Body of pancreas (tissue), 4 donors: ENCODE measurements around the gene FRMPD4. TPM values are rescaled to one million over a fixed set of nuclear protein-coding genes. Genes with fewer than 3 reads are reported as not detected.

Experiments
- ATAC-seq: fragments of 150-250 bp; one replicate; pipeline ENCODE4 v1.9.1; 2016
- DNase-seq, 4 donors: peaks; one replicate each; pipeline ENCODE4 v3.0.0-alpha.2; 2019
- H3K27ac ChIP-seq, 4 donors: fragments of 200-600 bp; sonication (generic); 1 replicate in 3 of 4; 2 replicates in 1 of 4; pipeline versions ENCODE4 v1.5.1 to v1.6.1; 2016 to 2019; ENCODE audit warnings: mild to moderate bottlenecking in 1 of 4, mixed read lengths in 1 of 4, moderate library complexity in 1 of 4
- H3K27me3 ChIP-seq, 2 donors: fragments of 200-600 bp; sonication (generic); one replicate each; pipeline ENCODE4 v1.6.0; 2016; ENCODE audit warnings: mild to moderate bottlenecking in 1 of 2
- H3K36me3 ChIP-seq, 2 donors: fragments of 200-600 bp; sonication (generic); replicated peaks in 1 of 2; 2 replicates each; pipeline ENCODE4 v1.5.1; 2016; ENCODE audit warnings: low read depth in 2 of 2; ENCODE audit not compliant: insufficient read depth in 1 of 2
- H3K4me1 ChIP-seq: fragments of 200-600 bp; sonication (generic); one replicate; pipeline ENCODE4 v1.6.0; 2016
- H3K4me3 ChIP-seq, 2 donors: fragments of 200-600 bp; sonication (generic); 1 replicate in 1 of 2; 2 replicates in 1 of 2; pipeline ENCODE4 v1.5.1; 2016 to 2019
- H3K9me3 ChIP-seq, 3 donors: fragments of 200-600 bp; sonication (generic); 1 replicate in 2 of 3; 2 replicates in 1 of 3; pipeline ENCODE4 v1.5.1; 2016
- CTCF ChIP-seq, 7 experiments: fragments of 450-650 bp in 4 of 7; fragments of 200-600 bp in 3 of 7; sonication (generic) in 3 of 7; IDR thresholded peaks; one replicate each; pipeline ENCODE4 v1.5.1; 2016 to 2019; ENCODE audit warnings: antibody characterized with exemption in 7 of 7
- POLR2A ChIP-seq, 3 donors: fragments of 450-650 bp; IDR thresholded peaks; one replicate each; pipeline ENCODE4 v1.6.1; 2016; ENCODE audit warnings: antibody characterized with exemption in 3 of 3, mild to moderate bottlenecking in 2 of 3
- WGBS, 2 donors: methylation state at CpG; one replicate each; pipeline ENCODE4 v1.1.5; 2017; 5-methylcytosine and 5-hydroxymethylcytosine counted together
- intact Hi-C: fragments of 100-400 bp; cut with DNase I; formaldehyde crosslinking; loops from one replicate; pipeline ENCODE4 v1.15.1; 2023
- total RNA-seq, 2 donors: library from RNA; depleted of rRNA; stranded (reverse); fragments of >200 nt; gene quantifications; one replicate each; pipeline ENCODE4 v1.1.0, GENCODE V29; 2016

The FRMPD4 gene
- total RNA-seq, 2 donors from 2014 or later = 0.26 TPM; not detected in 1

- no peaks in the 10 kb centered on the region for H3K9me3 ChIP-seq
- H3K4me3 ChIP-seq = no peak overlapping the region
- no peak overlapping the region for H3K27ac ChIP-seq
- ATAC-seq = no peak
- no peaks in the 10 kb centered on the region for H3K4me1 ChIP-seq
- TF ChIP-seq CTCF (IDR thresholded peaks at IDR 0.05) = no peak
- no peak for TF ChIP-seq POLR2A (IDR thresholded peaks at IDR 0.05)
- WGBS, 2 donors = 36 to 63% methylated on average over 1 of the region's 1 CpG
- H3K36me3 ChIP-seq = no peaks in the 10 kb centered on the region
- intact Hi-C loops = no loop called here
- no peaks in the 10 kb centered on the region for H3K27me3 ChIP-seq
- DNase-seq = no peak
Observed at GRCh38 chrX:12263211-12263610, 124.9 kb downstream of the FRMPD4 start.

- H3K4me3 ChIP-seq = no peak overlapping the region
- H3K4me1 ChIP-seq = no peaks in the 10 kb centered on the region
- intact Hi-C loops = no loop called here
- H3K27ac ChIP-seq = no peak overlapping the region
- ATAC-seq = no peak
- H3K27me3 ChIP-seq = no peaks in the 10 kb centered on the region
- 25 to 41% methylated on average over 2 of the region's 2 CpGs for WGBS, 2 donors
- TF ChIP-seq POLR2A (IDR thresholded peaks at IDR 0.05) (no peak), CTCF (IDR thresholded peaks at IDR 0.05) (no peak)
- DNase-seq = no peak
- no peaks in the 10 kb centered on the region for H3K36me3 ChIP-seq
- H3K9me3 ChIP-seq = no peaks in the 10 kb centered on the region
Observed at GRCh38 chrX:12269484-12269883, 131.2 kb downstream of the FRMPD4 start.

- DNase-seq (no peak), ATAC-seq (no peak)
- intact Hi-C loops = no loop called here
- Histone ChIP-seq H3K4me1 (no peaks in the 10 kb centered on the region), H3K36me3 (no peaks in the 10 kb centered on the region), H3K27ac (no peak overlapping the region), H3K4me3 (no peak overlapping the region), H3K9me3 (no peaks in the 10 kb centered on the region), H3K27me3 (no peaks in the 10 kb centered on the region)
- TF ChIP-seq CTCF (IDR thresholded peaks at IDR 0.05) = no peak
- no peak for TF ChIP-seq POLR2A (IDR thresholded peaks at IDR 0.05)
- WGBS, 2 donors = 56 to 82% methylated on average over 1 of the region's 1 CpG
Observed at GRCh38 chrX:12278151-12278550, 139.9 kb downstream of the FRMPD4 start.

GRCh38 chrX:12282991-12283390 lies 144.7 kb downstream of the FRMPD4 start:
- no peak for DNase-seq
- H3K4me3 ChIP-seq = no peak overlapping the region
- H3K27ac ChIP-seq = no peak overlapping the region
- intact Hi-C loops = no loop called here
- no peaks in the 10 kb centered on the region for H3K4me1 ChIP-seq
- H3K27me3 ChIP-seq = no peaks in the 10 kb centered on the region
- no peak for ATAC-seq
- 57 to 72% methylated on average over 2 of the region's 2 CpGs for WGBS, 2 donors
- H3K9me3 ChIP-seq = no peaks in the 10 kb centered on the region
- TF ChIP-seq POLR2A (IDR thresholded peaks at IDR 0.05) (no peak), CTCF (IDR thresholded peaks at IDR 0.05) (no peak)
- H3K36me3 ChIP-seq = no peaks in the 10 kb centered on the region

- 71 to 79% methylated on average over 7 of the region's 7 CpGs for WGBS, 2 donors
- ATAC-seq (no peak), DNase-seq (no peak)
- intact Hi-C loops = no loop called here
- TF ChIP-seq POLR2A (IDR thresholded peaks at IDR 0.05) = no peak
- no peak for TF ChIP-seq CTCF (IDR thresholded peaks at IDR 0.05)
- H3K36me3 ChIP-seq = no peaks in the 10 kb centered on the region
- H3K4me3 ChIP-seq = no peak overlapping the region
- H3K27ac ChIP-seq = no peak overlapping the region
- H3K4me1 ChIP-seq = no peaks in the 10 kb centered on the region
- no peaks in the 10 kb centered on the region for H3K9me3 ChIP-seq
- no peaks in the 10 kb centered on the region for H3K27me3 ChIP-seq
Observed at GRCh38 chrX:12292996-12293765, 154.9 kb downstream of the FRMPD4 start.
